Bronchial epithelial cell (primary cell): ENCODE data around the gene TMEM198. TPM values are rescaled to one million over a fixed set of nuclear protein-coding genes. Genes with fewer than 3 reads are reported as not detected.
A peak's percentile ranks its signal among the peaks of the same experiment; 100 is the strongest.

Source experiments
- DNase-seq: peaks from one replicate; pipeline ENCODE4 v3.0.0-alpha.2; 2010; ENCODE audit warnings: low read depth
- FAIRE-seq: peaks from 2 replicates; lab custom pipeline; 2011; peaks lifted over from hg19 to GRCh38; lab: Jason Lieb, UNC
- H3K27me3 ChIP-seq: 2 replicates; pipeline ENCODE4 v1.5.1; 2011; ENCODE audit warnings: low read length; ENCODE audit not compliant: control insufficient read depth, insufficient read depth
- H3K36me3 ChIP-seq: 2 replicates; pipeline ENCODE4 v1.5.1; 2011; ENCODE audit warnings: low read length; ENCODE audit not compliant: control insufficient read depth, insufficient read depth
- H3K4me3 ChIP-seq: 2 replicates; pipeline ENCODE4 v1.5.1; 2011; ENCODE audit warnings: mild to moderate bottlenecking, low read depth, low read length, control low read depth
- CTCF ChIP-seq: IDR thresholded peaks from 2 replicates; pipeline ENCODE4 v1.5.1; 2011; ENCODE audit warnings: mild to moderate bottlenecking, moderate library complexity, low read length, control low read depth, inconsistent platforms; ENCODE audit not compliant: insufficient read depth, severe bottlenecking
- total RNA-seq: library from RNA; depleted of rRNA; stranded (reverse); fragments of >200 nt; gene quantifications from 2 replicates; pipeline ENCODE4 v1.2.1, GENCODE V29; 2014

Gene TMEM198
- total RNA-seq, 1 donor from 2014 or later: under 0.01 TPM

DNA sequence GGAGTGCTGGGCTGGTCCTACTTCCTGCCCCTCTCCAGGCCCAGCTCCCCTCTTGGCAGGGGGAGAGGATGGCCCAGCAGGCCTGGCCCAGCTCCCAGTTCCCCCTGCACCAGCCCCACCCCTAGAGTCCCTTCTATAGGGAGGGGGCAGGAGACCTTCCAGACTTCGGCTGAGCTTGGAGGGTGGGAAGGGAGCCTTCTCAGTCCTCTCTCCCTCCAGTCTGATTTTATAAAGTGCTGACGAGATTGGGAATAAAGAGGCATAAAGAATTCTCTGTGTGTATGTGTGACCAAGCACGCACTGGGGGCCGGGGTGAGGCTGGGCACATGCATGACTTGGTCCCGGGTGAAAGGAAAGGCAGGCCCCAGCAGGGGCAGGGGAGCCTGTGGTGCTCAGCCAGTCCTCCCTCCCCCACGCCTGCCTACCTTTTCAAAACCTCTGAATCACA lies 5.3 kb upstream of the TMEM198 start:
- DNase-seq: no peak
- Histone ChIP-seq H3K4me3 (no peak overlapping the region), H3K36me3 (peaks cover 25% of the 10 kb centered on the region), H3K27me3 (no peaks in the 10 kb centered on the region)
- FAIRE-seq: no peak
- no peak for TF ChIP-seq CTCF

DNA sequence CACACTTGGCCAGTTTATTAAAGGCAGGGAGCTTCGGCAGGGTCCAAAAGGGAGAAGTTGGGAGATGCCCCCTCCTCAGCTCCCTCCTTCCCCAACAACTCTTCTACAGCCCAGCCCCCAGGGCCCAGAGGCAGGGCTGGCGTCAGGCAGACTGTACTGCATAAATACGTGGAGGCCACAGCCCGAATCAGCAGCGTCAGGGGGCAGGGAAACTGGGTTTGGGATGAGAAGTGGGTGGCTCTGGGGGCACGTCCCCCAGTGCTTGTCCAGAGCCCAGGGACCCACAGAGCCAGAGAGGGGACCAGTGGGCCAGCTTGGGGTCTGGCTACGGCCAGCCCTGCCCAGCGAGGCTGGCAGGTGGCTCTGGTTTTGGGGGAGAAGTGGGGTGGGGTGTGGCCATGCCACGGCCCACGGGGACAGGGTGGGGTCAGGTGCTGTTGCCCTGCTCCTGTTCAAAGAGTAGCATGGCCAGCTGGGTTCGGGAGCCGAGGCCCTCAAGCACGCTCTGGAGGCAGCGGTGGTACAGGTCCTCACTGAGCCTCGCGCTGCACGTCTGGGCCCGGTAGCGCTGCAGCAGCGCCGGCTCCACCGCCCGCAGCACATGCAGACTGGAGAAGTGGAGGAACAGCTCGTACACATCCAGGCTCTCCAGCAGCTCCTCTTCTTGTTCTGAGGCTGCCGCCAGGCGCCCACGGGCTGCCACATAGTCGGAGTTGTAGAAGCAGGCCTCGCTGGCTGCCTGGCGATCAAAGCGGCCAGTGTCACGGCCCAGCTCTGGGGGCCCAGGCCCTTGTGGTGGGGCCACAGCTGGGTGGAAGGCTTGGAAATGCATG lies 4.7 kb upstream of the TMEM198 start:
- FAIRE-seq: no peak
- no peak for DNase-seq
- Histone ChIP-seq H3K27me3 (no peaks in the 10 kb centered on the region), H3K36me3 (peaks cover 25% of the 10 kb centered on the region), H3K4me3 (no peak overlapping the region)
- no peak for TF ChIP-seq CTCF

DNA sequence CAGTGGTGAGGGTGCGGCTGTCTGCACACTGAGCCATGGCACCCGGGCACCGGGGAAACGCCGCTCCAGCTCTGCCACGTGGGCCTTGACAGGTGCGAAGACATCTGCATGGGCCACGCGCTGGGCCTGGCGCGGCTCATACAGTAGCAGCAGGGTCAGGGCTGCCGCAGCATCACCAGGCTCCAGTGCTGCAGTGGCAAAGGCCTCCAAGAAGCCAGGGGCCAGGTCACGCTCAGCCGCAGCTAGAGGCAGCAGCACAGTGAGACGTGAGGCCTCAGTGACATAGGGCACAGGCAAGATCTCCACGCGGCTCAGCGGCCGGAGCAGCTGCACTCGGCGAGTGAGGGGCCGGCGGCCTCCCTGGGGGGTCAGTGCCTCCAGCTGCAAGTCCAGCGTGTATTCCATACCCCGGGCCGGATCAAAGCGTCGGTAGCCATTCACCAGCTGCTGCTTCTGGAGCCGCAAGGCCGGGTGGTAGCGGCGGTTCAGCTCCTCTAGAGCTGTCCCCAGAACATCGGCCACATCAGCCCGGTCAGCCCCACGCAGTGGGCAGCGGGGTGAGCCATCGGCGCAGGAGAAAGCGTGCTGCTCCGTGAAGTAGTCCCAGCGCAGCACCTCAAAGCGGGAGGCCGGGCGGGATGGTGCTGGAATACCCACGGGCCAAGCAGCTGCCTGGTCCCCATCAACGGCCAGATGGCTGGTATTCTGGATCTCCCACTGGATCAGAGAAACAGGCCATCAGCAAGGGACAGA lies 3.7 kb upstream of the TMEM198 start:
- Histone ChIP-seq H3K27me3 (no peaks in the 10 kb centered on the region), H3K36me3 (peaks cover 25% of the 10 kb centered on the region), H3K4me3 (no peak overlapping the region)
- no peak for TF ChIP-seq CTCF
- peak; percentile 7 for FAIRE-seq
- no peak for DNase-seq

- no peak for FAIRE-seq
- TF ChIP-seq CTCF: no peak
- H3K4me3 ChIP-seq: no peak overlapping the region
- H3K27me3 ChIP-seq: no peaks in the 10 kb centered on the region
- peaks cover 25% of the 10 kb centered on the region for H3K36me3 ChIP-seq
- DNase-seq: no peak
These were observed 2.9 kb upstream of the TMEM198 start for GRCh38 chr2:219540784-219541504.

DNA sequence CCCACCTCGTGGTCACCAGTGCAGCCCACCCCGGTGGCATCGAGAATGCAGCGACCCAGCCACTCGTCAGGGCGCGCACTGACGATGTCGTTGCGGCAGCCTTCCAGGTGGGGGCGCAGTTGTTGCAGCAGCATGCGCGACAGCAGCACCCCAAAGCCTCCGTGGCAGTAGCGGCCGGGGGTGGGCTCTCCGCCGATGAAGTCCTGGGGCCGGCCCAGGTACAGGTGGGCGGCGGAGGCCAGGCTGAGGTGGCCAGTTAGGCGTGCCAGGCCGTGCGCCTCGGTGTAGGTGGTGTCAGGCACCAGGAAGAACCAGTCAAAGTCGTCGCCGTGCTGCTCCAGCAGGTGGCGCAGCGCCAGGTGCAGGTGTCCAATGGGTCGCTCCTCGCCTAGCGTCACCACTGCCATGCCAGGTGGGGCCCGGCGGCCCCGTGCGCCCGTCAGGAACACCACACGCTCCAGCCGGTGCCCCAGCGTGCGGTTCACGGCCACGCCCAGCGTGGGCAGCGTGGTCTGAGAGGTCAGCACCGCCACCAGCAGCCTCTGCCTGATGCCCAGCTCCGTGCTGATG lies 2.1 kb upstream of the TMEM198 start:
- Histone ChIP-seq H3K4me3 (peak overlapping the region; percentile 82), H3K27me3 (no peaks in the 10 kb centered on the region), H3K36me3 (peaks cover 25% of the 10 kb centered on the region)
- FAIRE-seq: no peak
- DNase-seq: peak; percentile 72
- TF ChIP-seq CTCF: peak; percentile 85
